Brain microvascular endothelial cell (primary cell): Measurements from ENCODE around the gene LDLRAD3.

ENCODE experiments used
- DNase-seq: peaks from one replicate; pipeline ENCODE4 v3.0.0-alpha.2; 2020
- H3K27ac ChIP-seq: fragments of 250-450 bp; sonication (Bioruptor Pico); 2 replicates; pipeline ENCODE4 v1.5.1; 2020; ENCODE audit warnings: mild to moderate bottlenecking, moderate library complexity
- H3K27me3 ChIP-seq: fragments of 250-450 bp; sonication (Bioruptor Pico); replicated peaks from 2 replicates; pipeline ENCODE4 v1.5.1; 2020; ENCODE audit warnings: mild to moderate bottlenecking
- H3K36me3 ChIP-seq: fragments of 250-450 bp; sonication (Bioruptor Pico); replicated peaks from 2 replicates; pipeline ENCODE4 v1.5.1; 2020; ENCODE audit warnings: mild to moderate bottlenecking
- H3K4me3 ChIP-seq: 2 replicates; pipeline ENCODE4 v1.5.1; 2011; ENCODE audit warnings: low read depth, mild to moderate bottlenecking, control low read depth, low read length, moderate library complexity
- CTCF ChIP-seq: IDR thresholded peaks from 2 replicates; pipeline ENCODE4 v1.5.1; 2011; ENCODE audit warnings: low read depth, mild to moderate bottlenecking, moderate library complexity, low read length, control low read depth, inconsistent platforms; ENCODE audit errors: missing control alignments
- in situ Hi-C: cut with HindIII; loops from 2 replicates; pipeline ENCODE4 v1.10.0; 2017; ENCODE audit warnings: low sequenced_read_pairs, low pct_ligation_motif_present

Gene LDLRAD3

GRCh38 chr11:36239636-36240035 lies 295.8 kb downstream of the LDLRAD3 start:
- H3K27ac ChIP-seq = no peak overlapping the region
- in situ Hi-C loops = no loop called here
- no peaks in the 10 kb centered on the region for H3K36me3 ChIP-seq
- TF ChIP-seq CTCF = no peak
- no peak overlapping the region for H3K4me3 ChIP-seq
- H3K27me3 ChIP-seq = no peaks in the 10 kb centered on the region
- DNase-seq = no peak

DNA sequence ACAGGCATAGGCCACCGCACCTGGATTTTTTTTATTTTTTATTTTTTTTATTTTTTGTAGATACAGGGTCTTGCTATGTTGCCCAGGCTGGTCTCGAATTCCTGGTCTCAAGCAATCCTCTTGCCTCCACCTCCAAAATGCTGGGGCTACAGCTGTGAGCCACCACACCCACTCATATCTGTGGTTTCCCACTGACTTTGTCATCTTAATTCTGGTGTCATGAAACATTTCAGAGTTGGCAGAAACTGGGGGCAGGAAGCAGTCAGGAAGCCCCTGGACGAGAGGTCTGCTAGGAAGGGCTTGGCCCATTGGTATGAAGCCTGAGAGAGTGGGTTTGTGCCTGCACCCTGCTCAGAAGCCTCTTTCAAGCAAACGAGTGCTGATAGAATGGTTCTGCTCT lies 296.3 kb downstream of the LDLRAD3 start:
- DNase-seq = no peak
- no peaks in the 10 kb centered on the region for H3K36me3 ChIP-seq
- H3K27ac ChIP-seq = no peak overlapping the region

DNA sequence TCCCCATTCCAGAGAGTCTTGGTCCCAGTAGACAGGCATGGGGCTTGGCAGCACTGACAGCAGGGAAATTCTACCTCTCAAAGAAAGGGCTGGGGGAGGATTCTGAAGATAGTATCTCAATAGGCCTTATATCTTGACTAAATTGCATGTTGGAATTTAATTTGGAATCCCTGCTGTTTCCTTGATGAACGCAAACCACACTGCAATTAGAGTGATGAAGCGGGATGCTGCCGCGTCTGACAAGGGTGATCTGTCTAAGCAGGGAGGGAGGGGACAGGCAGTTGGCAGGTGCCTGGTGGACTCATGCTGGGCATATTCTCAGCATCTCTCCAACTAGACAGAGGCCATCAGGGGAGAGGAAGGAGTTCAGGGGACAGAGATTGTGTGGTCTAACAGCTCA lies 296.9 kb downstream of the LDLRAD3 start:
- DNase-seq = no peak
- Histone ChIP-seq H3K4me3 (no peak overlapping the region), H3K27ac (no peak overlapping the region), H3K27me3 (no peaks in the 10 kb centered on the region), H3K36me3 (no peaks in the 10 kb centered on the region)
- TF ChIP-seq CTCF = no peak
- in situ Hi-C loops = no loop called here

More for the DNA sequence above, 296.3 kb downstream of the LDLRAD3 start:
- no peak for TF ChIP-seq CTCF
- in situ Hi-C loops = no loop called here
- Histone ChIP-seq H3K27me3 (no peaks in the 10 kb centered on the region), H3K4me3 (no peak overlapping the region)

GRCh38 chr11:36241497-36241896 lies 297.6 kb downstream of the LDLRAD3 start:
- no peaks in the 10 kb centered on the region for H3K27me3 ChIP-seq
- DNase-seq = no peak
- H3K27ac ChIP-seq = no peak overlapping the region
- no peak overlapping the region for H3K4me3 ChIP-seq
- no peak for TF ChIP-seq CTCF
- no peaks in the 10 kb centered on the region for H3K36me3 ChIP-seq
- in situ Hi-C loops = no loop called here

GRCh38 chr11:36243641-36244040 lies 299.8 kb downstream of the LDLRAD3 start:
- H3K36me3 ChIP-seq = no peaks in the 10 kb centered on the region
- in situ Hi-C loops = no loop called here
- no peak for TF ChIP-seq CTCF
- no peaks in the 10 kb centered on the region for H3K27me3 ChIP-seq
- no peak overlapping the region for H3K27ac ChIP-seq
- no peak for DNase-seq
- no peak overlapping the region for H3K4me3 ChIP-seq

DNA sequence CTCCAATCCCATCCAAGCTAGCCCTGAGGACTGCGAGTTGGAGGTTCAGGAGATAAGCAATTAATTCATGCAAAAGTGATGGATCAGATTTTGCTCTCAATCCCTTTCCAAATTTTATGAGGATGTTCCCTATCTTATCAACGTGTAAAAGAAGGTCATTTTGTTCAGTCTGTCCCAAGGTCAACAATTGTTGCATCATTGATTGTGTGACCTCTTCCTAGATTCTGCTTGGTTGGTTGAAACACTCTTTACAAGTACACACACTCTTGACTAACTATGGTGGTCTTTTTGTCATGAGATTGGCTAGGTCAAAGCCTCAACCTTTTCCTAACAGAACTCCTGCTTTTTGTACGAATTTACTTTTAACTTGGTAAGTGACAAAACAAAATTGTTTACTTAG lies 303.6 kb downstream of the LDLRAD3 start:
- Histone ChIP-seq H3K4me3 (no peak overlapping the region), H3K27ac (no peak overlapping the region), H3K27me3 (no peaks in the 10 kb centered on the region), H3K36me3 (no peaks in the 10 kb centered on the region)
- no peak for DNase-seq
- in situ Hi-C loops = no loop called here
- TF ChIP-seq CTCF = no peak
